SK-N-MC (cell line): ENCODE data around the gene ABI3BP.

ENCODE experiments used
- DNase-seq: peaks from one replicate; pipeline ENCODE4 v3.0.0-alpha.2; 2011; ENCODE audit warnings: low read depth, low spot score
- H3K27ac ChIP-seq: fragments of 200-600 bp; sonication (generic); 2 replicates; pipeline ENCODE4 v1.5.1; 2016; ENCODE audit warnings: mixed run types
- H3K36me3 ChIP-seq: fragments of 200-600 bp; sonication (generic); 2 replicates; pipeline ENCODE4 v1.6.1; 2017; ENCODE audit warnings: antibody characterized with exemption, low read length, mixed read lengths; ENCODE audit not compliant: insufficient read depth
- H3K4me3 ChIP-seq: fragments of 200-600 bp; sonication (generic); 2 replicates; pipeline ENCODE4 v1.5.1; 2016
- H3K9ac ChIP-seq: fragments of 200-600 bp; sonication (generic); 2 replicates; pipeline ENCODE4 v1.8.0; 2017; ENCODE audit warnings: mixed run types, mixed read lengths; ENCODE audit not compliant: insufficient read length
- H3K9me3 ChIP-seq: fragments of 200-600 bp; sonication (generic); 2 replicates; pipeline ENCODE4 v1.6.1; 2017; ENCODE audit warnings: low read depth, mild to moderate bottlenecking, antibody characterized with exemption, low read length, moderate library complexity, mixed read lengths
- EZH2 ChIP-seq: fragments of 200-600 bp; sonication (generic); IDR thresholded peaks from one replicate; pipeline ENCODE4 v1.6.1; 2017; ENCODE audit warnings: antibody characterized with exemption
- FOXP2 ChIP-seq: optimal IDR thresholded peaks from 2 replicates; pipeline ENCODE3; 2011; ENCODE audit warnings: mild to moderate bottlenecking, moderate library complexity; ENCODE audit not compliant: insufficient read depth; ENCODE audit errors: extremely low read length, control extremely low read depth
- POLR2AphosphoS5 ChIP-seq: IDR thresholded peaks from 2 replicates; pipeline ENCODE4 v1.6.1; 2012; ENCODE audit warnings: mild to moderate bottlenecking, low read depth, low read length, borderline replicate concordance

ABI3BP gene

DNA sequence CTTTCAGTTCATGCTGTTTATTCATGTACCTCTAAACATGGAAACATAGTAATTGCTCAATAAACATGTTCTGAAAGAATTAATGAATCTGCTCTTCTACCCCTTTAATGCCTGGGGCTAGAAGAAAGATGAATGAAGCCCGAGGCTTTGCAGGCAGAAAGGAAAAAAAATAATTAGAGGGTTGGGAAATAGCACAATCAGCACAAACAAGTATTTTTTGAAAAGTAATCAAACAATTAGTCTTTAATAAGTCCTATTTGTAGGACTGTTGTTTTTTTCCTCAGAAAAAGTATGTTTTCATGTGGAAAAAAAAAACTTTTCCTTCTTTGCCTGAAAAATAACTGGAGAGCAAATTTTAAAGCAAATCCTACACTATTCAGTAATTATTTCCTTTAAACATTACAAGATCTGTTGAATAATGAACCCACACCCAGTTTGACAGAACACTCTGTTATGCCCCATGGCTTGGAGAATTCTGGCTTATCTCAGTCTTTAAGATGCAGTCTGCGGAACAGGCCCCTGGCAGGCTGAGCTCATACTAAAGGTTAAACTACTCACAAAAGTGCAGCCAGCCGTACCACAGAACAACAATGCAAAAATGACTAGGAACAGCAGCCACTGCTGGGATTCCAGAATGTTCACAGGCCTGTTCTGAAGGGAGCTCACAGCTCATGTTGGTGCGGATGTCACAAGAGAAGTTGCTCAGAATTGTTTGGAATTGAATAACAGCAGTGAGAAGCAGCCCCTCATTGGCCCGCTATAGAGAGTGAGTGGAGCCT lies 79.2 kb downstream of the ABI3BP start:
- Histone ChIP-seq H3K27ac (peak overlapping the region; percentile 39; the same call in 1 of the 2 replicates), H3K9ac (no peak overlapping the region), H3K4me3 (no peak overlapping the region), H3K9me3 (no peaks in the 10 kb centered on the region), H3K36me3 (no peaks in the 10 kb centered on the region)
- DNase-seq: peak; percentile 37
- TF ChIP-seq FOXP2 (no peak), EZH2 (no peak), POLR2AphosphoS5 (no peak)

DNA sequence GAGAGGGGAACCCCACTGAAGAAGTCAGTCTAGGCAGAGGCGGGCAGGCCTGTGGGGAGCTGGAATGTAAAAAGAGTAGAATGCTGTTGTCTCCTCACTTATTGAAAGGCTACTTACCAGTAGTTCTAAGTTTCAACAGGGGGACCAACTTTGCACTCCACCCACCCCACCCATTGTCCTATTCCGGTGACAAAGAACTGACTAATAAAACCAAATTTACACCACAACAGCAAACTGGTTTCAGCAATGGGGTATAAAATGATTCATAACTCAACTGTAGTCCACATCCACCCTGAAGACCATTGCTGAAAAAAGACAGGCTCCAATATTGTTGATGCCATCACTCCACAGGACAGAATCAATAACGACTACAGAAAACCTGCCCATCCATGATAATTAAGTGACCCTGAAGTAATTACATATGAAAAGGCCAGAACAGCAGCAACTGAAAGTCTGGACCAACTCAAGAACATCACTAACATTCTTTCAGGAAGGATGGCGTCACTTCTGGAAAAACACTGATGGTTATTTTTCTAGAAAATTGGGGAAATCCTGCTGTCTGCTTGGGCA lies 80.2 kb downstream of the ABI3BP start:
- DNase-seq: no peak
- H3K36me3 ChIP-seq: no peaks in the 10 kb centered on the region
- no peak overlapping the region for H3K9ac ChIP-seq
- H3K27ac ChIP-seq: no peak overlapping the region
- H3K4me3 ChIP-seq: no peak overlapping the region
- no peaks in the 10 kb centered on the region for H3K9me3 ChIP-seq
- TF ChIP-seq POLR2AphosphoS5 (no peak), FOXP2 (no peak), EZH2 (no peak)

DNA sequence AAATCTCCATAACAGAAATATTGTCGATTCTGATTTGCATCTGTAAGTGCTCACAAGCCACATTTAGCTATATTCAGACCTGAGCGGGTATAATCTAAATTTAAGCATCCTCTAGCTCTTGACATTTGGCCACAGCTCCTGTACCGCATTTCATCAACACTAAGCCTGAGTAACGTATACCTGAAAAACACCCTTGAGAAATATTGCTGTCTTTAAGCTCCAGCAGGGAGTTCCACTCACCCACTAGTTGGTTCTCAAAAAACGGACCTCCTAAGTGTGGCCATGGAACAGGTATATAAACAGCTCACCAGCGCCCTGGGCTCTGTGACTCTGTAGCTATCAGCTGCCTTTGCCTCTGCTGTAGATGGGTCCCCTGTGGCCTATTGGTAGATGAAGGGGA lies 80.7 kb downstream of the ABI3BP start:
- no peaks in the 10 kb centered on the region for H3K36me3 ChIP-seq
- DNase-seq: no peak
- no peaks in the 10 kb centered on the region for H3K9me3 ChIP-seq
- H3K27ac ChIP-seq: no peak overlapping the region
- no peak overlapping the region for H3K9ac ChIP-seq
- TF ChIP-seq EZH2: no peak
- H3K4me3 ChIP-seq: no peak overlapping the region

DNA sequence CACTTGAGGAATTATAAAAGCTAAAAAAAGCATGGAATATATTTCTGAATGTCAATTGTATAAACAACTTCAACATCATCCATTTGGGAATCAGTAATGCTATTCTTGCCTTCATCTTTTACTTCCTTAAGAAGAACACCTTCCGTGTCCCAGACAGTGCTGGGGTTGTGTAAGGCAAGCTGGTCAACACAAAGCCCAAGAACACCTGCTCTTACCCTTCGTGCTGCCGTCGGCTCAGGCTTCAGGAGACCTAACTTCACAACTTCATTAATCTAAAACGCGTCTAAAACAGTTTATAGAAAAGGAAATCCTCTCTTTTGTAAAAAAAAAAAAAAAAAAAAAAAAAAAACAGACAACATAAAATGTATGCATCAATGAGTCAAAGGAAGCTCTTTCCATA lies 81.3 kb downstream of the ABI3BP start:
- TF ChIP-seq FOXP2 (no peak), POLR2AphosphoS5 (no peak), EZH2 (no peak)
- H3K9me3 ChIP-seq: no peaks in the 10 kb centered on the region
- H3K36me3 ChIP-seq: no peaks in the 10 kb centered on the region
- H3K4me3 ChIP-seq: no peak overlapping the region
- no peak overlapping the region for H3K9ac ChIP-seq
- H3K27ac ChIP-seq: no peak overlapping the region
- no peak for DNase-seq

DNA sequence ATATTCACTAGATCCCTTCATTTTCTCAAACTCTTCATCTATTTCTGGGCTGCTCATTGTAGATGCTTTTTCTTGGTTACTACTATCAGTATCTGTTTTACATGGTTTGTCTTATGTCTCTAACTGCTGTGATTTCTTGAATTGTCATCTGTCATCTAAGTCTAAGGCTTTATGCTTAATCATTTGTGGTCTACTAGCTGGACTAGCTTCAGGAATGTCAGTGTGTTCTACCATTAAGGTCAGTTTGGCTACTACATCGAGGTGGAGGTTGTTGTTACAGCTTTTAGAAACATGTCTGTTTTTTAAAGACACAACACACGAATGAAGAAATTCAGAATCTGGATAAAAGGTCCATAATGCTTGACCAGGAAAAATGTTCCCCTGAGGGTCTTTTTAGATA lies 82.2 kb downstream of the ABI3BP start:
- no peaks in the 10 kb centered on the region for H3K9me3 ChIP-seq
- H3K4me3 ChIP-seq: no peak overlapping the region
- no peak for TF ChIP-seq FOXP2
- TF ChIP-seq EZH2: no peak
- no peak for TF ChIP-seq POLR2AphosphoS5
- H3K36me3 ChIP-seq: no peaks in the 10 kb centered on the region
- no peak overlapping the region for H3K27ac ChIP-seq
- no peak overlapping the region for H3K9ac ChIP-seq
- DNase-seq: no peak

DNA sequence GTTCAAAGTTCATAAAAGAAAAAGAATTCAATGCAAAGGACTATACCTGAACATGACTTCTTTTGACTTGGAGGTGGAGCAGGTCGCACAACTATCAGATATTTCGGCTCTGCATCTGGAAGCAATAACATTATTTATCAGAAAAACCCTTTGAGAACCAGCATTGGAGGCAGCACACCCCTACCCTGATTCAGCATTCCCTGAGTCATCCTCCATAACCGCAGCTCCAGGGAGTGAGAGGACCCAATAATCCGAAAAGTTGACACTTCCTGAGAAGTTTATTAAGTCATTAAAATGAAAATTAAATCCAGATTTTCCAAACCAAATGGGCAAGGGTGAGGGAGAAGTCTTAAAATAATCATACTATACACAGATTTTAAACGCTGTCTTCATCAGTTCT lies 90.6 kb downstream of the ABI3BP start:
- peak; percentile 85 for DNase-seq
- Histone ChIP-seq H3K27ac (peak overlapping the region; percentile 89), H3K36me3 (no peaks in the 10 kb centered on the region), H3K9me3 (no peaks in the 10 kb centered on the region), H3K4me3 (peak overlapping the region; percentile 67), H3K9ac (no peak overlapping the region)
- TF ChIP-seq EZH2: no peak
- peak; percentile 63; the same call in 1 of the 2 replicates for TF ChIP-seq POLR2AphosphoS5
- TF ChIP-seq FOXP2: peak; percentile 66

DNA sequence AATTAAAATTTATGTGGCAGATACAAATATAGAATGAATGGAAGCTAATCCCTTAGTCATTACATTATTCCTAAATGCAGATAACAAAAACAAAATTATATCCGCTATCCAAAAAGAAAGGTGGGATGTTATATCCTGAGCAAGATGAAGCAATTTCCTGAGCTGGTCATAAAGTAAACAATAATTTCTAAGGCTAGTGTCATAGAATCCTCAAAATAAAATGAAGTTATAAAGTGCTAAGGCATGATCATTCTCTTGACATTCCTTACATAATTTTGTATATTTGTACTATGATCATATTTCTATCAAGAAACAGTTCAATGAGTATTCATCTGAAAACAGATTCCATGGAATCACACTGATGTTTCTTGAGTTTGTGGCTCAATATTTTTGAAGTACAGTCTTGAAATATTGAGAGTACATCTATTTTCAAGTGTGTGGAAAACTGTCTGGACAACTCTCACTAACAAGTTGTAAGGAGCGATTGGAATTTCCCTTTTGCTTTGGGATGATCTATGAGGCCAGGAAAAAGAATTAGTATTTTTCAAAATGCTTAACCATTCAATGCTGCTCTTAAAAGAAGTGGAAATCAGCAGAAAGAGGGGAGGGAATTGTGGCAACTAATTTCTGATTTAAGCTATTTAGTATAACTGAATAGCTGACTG lies 92.4 kb downstream of the ABI3BP start:
- TF ChIP-seq FOXP2 (no peak), POLR2AphosphoS5 (no peak), EZH2 (no peak)
- H3K27ac ChIP-seq: peak overlapping the region; percentile 93
- peak overlapping the region; percentile 47 for H3K4me3 ChIP-seq
- DNase-seq: no peak
- H3K9me3 ChIP-seq: no peaks in the 10 kb centered on the region
- H3K36me3 ChIP-seq: no peaks in the 10 kb centered on the region
- no peak overlapping the region for H3K9ac ChIP-seq

DNA sequence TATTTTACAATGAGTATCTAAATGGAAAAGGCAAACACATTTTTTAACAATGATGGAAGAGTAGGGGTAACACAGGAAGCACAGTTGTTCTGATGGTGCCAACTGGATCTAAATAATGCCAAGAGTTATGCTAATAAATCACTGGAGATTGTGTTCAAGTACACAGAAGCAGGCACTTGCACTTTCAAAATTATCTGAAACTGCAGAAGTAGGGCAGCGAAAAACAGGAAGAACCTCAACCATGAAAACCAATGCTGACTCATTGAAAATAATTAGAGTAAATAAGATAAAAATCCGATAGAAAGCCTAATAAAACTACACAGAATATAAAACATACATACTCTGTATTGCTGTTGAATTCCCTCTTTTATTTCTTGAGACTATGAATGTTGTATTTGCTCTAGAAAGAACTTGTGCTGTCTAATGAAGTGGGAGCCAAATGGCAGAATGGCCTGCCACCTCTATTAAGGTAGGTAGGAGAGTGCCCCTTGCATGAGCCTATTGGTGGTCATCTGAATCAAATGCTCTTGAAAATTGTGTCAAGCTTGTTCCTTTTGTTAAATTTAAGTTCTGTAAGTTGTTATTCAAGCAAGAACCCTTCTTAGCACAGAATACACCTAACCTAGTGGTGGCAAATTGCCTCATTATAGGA lies 93.7 kb downstream of the ABI3BP start:
- DNase-seq: peak; percentile 58
- H3K27ac ChIP-seq: peak overlapping the region; percentile 93
- peak; percentile 87 for TF ChIP-seq FOXP2
- TF ChIP-seq POLR2AphosphoS5: peak; percentile 22; the same call in 1 of the 2 replicates
- no peak for TF ChIP-seq EZH2

More for the DNA sequence above, 93.7 kb downstream of the ABI3BP start:
- Histone ChIP-seq H3K36me3 (no peaks in the 10 kb centered on the region), H3K4me3 (peak overlapping the region; percentile 64), H3K9me3 (no peaks in the 10 kb centered on the region), H3K9ac (no peak overlapping the region)
